A549 (cell line): ENCODE data around the gene NUDC. TPM values are rescaled to one million over a fixed set of nuclear protein-coding genes. Genes with fewer than 3 reads are reported as not detected.
A peak's percentile ranks its signal among the peaks of the same experiment; 100 is the strongest.

Experiments
- ATAC-seq, 2 experiments: fragments of 200-7000 bp in 1 of 2; fragments of >200 bp in 1 of 2; cut with Nextera tagmentation in 1 of 2; cut with Tn5 transposase in 1 of 2; 3 replicates each; pipeline versions ENCODE4 v1.8.0 to v1.9.1; 2018 to 2020; ENCODE audit warnings: mild to moderate bottlenecking in 1 of 2, moderate library complexity in 1 of 2
- CTCF ChIA-PET: fragments of 300-600 bp; sonication (Branson Sonifier 250); formaldehyde crosslinking; extraction: SDS; loops from one replicate; lab custom pipeline; 2021; ENCODE audit warnings: antibody characterized with exemption, inconsistent platforms; lab: Yijun Ruan, JAX
- POLR2A ChIA-PET: fragments of 350-600 bp; formaldehyde crosslinking; extraction: SDS; loops from one replicate; lab custom pipeline; 2021; ENCODE audit warnings: antibody characterized with exemption, inconsistent platforms; lab: Yijun Ruan, JAX
- DNase-seq, 2 experiments: peaks; one replicate each; pipeline versions ENCODE4 v3.0.0 to v3.0.0-alpha.2; 2011 to 2016; ENCODE audit warnings: low read depth in 1 of 2, low spot score in 1 of 2
- FAIRE-seq: peaks from 2 replicates; lab custom pipeline; 2011; peaks lifted over from hg19 to GRCh38; lab: Jason Lieb, UNC
- H3K27ac ChIP-seq, 2 experiments: fragments of >200 bp; sonication (Bioruptor Twin); formaldehyde crosslinking; 3 replicates each; pipeline ENCODE4 v1.5.1; 2016 to 2017
- H3K4me1 ChIP-seq: fragments of >200 bp; sonication (Bioruptor Twin); formaldehyde crosslinking; 3 replicates; pipeline ENCODE4 v1.6.1; 2016
- H3K4me2 ChIP-seq: fragments of >200 bp; sonication (Bioruptor Twin); formaldehyde crosslinking; 3 replicates; pipeline ENCODE4 v1.6.1; 2016
- H3K4me3 ChIP-seq: fragments of >200 bp; sonication (Bioruptor Twin); formaldehyde crosslinking; 3 replicates; pipeline ENCODE4 v1.5.1; 2016
- H3K9me3 ChIP-seq: fragments of >200 bp; sonication (Bioruptor Twin); formaldehyde crosslinking; 3 replicates; pipeline ENCODE4 v1.6.1; 2016
- BCL3 ChIP-seq: fragments of >200 bp; sonication (Bioruptor Twin); formaldehyde crosslinking; IDR thresholded peaks from 3 replicates; pipeline ENCODE4 v1.6.1; 2016
- BHLHE40 ChIP-seq: IDR thresholded peaks from 2 replicates; pipeline ENCODE4 v1.6.1; 2012; ENCODE audit warnings: low read depth, low read length, inconsistent platforms
- CHD2 ChIP-seq: fragments of 150-350 bp; IDR thresholded peaks from 2 replicates; pipeline ENCODE4 v1.6.1; 2014; ENCODE audit warnings: low read length; ENCODE audit not compliant: partially characterized antibody
- CHD4 ChIP-seq: fragments of 200-600 bp; sonication (generic); IDR thresholded peaks from 2 replicates; pipeline ENCODE4 v1.6.1; 2016; ENCODE audit warnings: antibody characterized with exemption, mild to moderate bottlenecking, borderline replicate concordance
- EHF ChIP-seq: fragments of 250-450 bp; sonication (Bioruptor Pico); IDR thresholded peaks from 2 replicates; pipeline ENCODE4 v1.5.0; 2020; ENCODE audit warnings: mild to moderate bottlenecking
- ESRRA ChIP-seq: fragments of 150-350 bp; IDR thresholded peaks from 2 replicates; pipeline ENCODE4 v1.6.1; 2014; ENCODE audit warnings: mild to moderate bottlenecking, low read length, borderline replicate concordance
- GATA3 ChIP-seq: IDR thresholded peaks from 2 replicates; pipeline ENCODE4 v1.6.1; 2012; ENCODE audit warnings: borderline replicate concordance
- HDAC2 ChIP-seq: fragments of 200-600 bp; sonication (generic); IDR thresholded peaks from 2 replicates; pipeline ENCODE4 v1.6.1; 2016
- HOXA7 ChIP-seq: fragments of 250-450 bp; sonication (Bioruptor Pico); IDR thresholded peaks from 2 replicates; pipeline ENCODE4 v1.5.0; 2020; ENCODE audit warnings: mild to moderate bottlenecking, moderate library complexity
- HOXB5 ChIP-seq: fragments of 250-450 bp; sonication (Bioruptor Pico); IDR thresholded peaks from 2 replicates; pipeline ENCODE4 v1.5.0; 2020; ENCODE audit warnings: mild to moderate bottlenecking, moderate library complexity
- JUN ChIP-seq, 2 experiments: fragments of >200 bp; sonication (Bioruptor Twin); formaldehyde crosslinking; IDR thresholded peaks; 2 replicates in 1 of 2; 3 replicates in 1 of 2; pipeline ENCODE4 v1.6.1; 2016 to 2017
- MAZ ChIP-seq: fragments of 150-350 bp; IDR thresholded peaks from 2 replicates; pipeline ENCODE4 v1.6.1; 2014; ENCODE audit warnings: antibody characterized with exemption, low read depth, low read length, borderline replicate concordance
- NFE2L2 ChIP-seq: fragments of 150-350 bp; conservative IDR thresholded peaks from 2 replicates; pipeline ENCODE4 v1.6.1; 2014; ENCODE audit warnings: low read length
- NPAS2 ChIP-seq: fragments of 250-450 bp; sonication (Bioruptor Pico); IDR thresholded peaks from 2 replicates; pipeline ENCODE4 v1.8.0; 2022; ENCODE audit warnings: mild to moderate bottlenecking, moderate library complexity, borderline replicate concordance
- POLR2A ChIP-seq: IDR thresholded peaks from 2 replicates; pipeline ENCODE4 v1.6.1; 2012; ENCODE audit warnings: mild to moderate bottlenecking, low read length
- POLR2AphosphoS2 ChIP-seq: conservative IDR thresholded peaks from 2 replicates; pipeline ENCODE4 v1.6.1; 2012; ENCODE audit warnings: low read length, improper control_type of control experiment, inconsistent platforms
- SMC3 ChIP-seq: fragments of >200 bp; sonication (Bioruptor Twin); formaldehyde crosslinking; IDR thresholded peaks from 3 replicates; pipeline ENCODE4 v1.6.1; 2018; ENCODE audit warnings: inconsistent platforms
- SREBF2 ChIP-seq: fragments of 450-650 bp; IDR thresholded peaks from 2 replicates; pipeline ENCODE4 v1.6.1; 2014; ENCODE audit warnings: mild to moderate bottlenecking, moderate library complexity
- TFCP2L1 ChIP-seq: fragments of 250-450 bp; sonication (Bioruptor Pico); IDR thresholded peaks from 2 replicates; pipeline ENCODE4 v1.5.0; 2021; ENCODE audit warnings: mild to moderate bottlenecking
- TP53 ChIP-seq: fragments of 250-450 bp; sonication (Bioruptor Pico); IDR thresholded peaks from 2 replicates; pipeline ENCODE4 v1.5.0; 2021; ENCODE audit warnings: mild to moderate bottlenecking, moderate library complexity
- ZFP36 ChIP-seq: fragments of 450-650 bp; IDR thresholded peaks from 2 replicates; pipeline ENCODE4 v1.6.1; 2014; ENCODE audit warnings: borderline replicate concordance; ENCODE audit not compliant: partially characterized antibody
- WGBS: methylation state at CpG from one replicate; pipeline ENCODE4 v1.1.6; 2017; ENCODE audit errors: missing lambda C conversion rate; 5-methylcytosine and 5-hydroxymethylcytosine counted together
- polyA plus RNA-seq, 4 experiments: library from polyadenylated mRNA; depleted of rRNA in 3 of 4; stranded (reverse); fragments of >200 nt; fragmentation: RNase III in 1 of 4; extraction: RNeasy Plus Mini Kit Qiagen cat#74134 plus additional on column Dnase treatment in 1 of 4; gene quantifications; 2 replicates in 3 of 4; 3 replicates in 1 of 4; pipeline ENCODE4 v1.2.3, GENCODE V29; 2011 to 2017
- TF ChIP-seq, protein P1 (sequence below): fragments of 450-650 bp; IDR thresholded peaks from 2 replicates; pipeline ENCODE4 v1.6.1; 2014; ENCODE audit warnings: antibody characterized with exemption
- TF ChIP-seq, protein P2 (sequence below): fragments of 250-450 bp; sonication (Bioruptor Pico); IDR thresholded peaks from 2 replicates; pipeline ENCODE4 v1.5.0; 2020; ENCODE audit warnings: low read depth, mild to moderate bottlenecking, moderate library complexity

The NUDC gene
- polyA plus RNA-seq, 2 of the 4 experiments (the other 2 are of a cell fraction): 79.0 to 133 TPM

DNA sequence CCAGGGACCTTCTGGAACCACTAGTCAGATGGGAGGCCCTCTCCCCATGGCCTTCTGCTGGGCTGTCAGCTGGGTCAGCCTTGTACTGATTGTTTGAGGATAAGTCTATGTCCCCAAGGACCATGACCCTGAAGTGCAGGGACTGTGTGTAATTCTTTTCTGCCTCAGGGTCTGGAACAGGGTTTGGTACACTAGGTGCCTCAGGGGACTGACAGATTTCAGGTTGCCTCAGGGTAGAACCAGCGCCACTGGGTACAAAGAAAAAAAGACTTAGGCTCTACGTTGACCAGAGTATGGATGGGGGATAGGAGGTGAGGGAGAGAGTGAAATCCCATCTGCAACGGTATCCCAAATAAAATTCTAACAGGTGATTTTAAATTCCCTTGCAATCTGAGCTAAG, 35.8 kb downstream of the NUDC start:
- no peak for FAIRE-seq
- ChIA-PET POLR2A (no interaction called here), CTCF (interaction anchor here (0.7 to 5.5 kb wide), 2 partner anchors 10 to 40 kb away, joined by 4 to 38 read pairs; no protein-coding TSS in a partner anchor)
- TF ChIP-seq TFCP2L1 (no peak), GATA3 (no peak), NPAS2 (CRISPR knock-in tag) (no peak), BHLHE40 (no peak), BCL3 (no peak), NFE2L2 (no peak), JUN (IDR thresholded peaks at IDR 0.05) (no peak), POLR2AphosphoS2 (no peak), POLR2A (no peak), ZFP36 (no peak)
- TF ChIP-seq, protein P1, sequence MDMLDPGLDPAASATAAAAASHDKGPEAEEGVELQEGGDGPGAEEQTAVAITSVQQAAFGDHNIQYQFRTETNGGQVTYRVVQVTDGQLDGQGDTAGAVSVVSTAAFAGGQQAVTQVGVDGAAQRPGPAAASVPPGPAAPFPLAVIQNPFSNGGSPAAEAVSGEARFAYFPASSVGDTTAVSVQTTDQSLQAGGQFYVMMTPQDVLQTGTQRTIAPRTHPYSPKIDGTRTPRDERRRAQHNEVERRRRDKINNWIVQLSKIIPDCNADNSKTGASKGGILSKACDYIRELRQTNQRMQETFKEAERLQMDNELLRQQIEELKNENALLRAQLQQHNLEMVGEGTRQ: no peak
- H3K9me3 ChIP-seq: no peaks in the 10 kb centered on the region
- no peak for DNase-seq
- WGBS: 81% methylated on average over 3 of the region's 3 CpGs
- H3K4me1 ChIP-seq: peaks cover 21% of the 10 kb centered on the region
- no peak for ATAC-seq
- no peak overlapping the region; a peak in 1 of 6 replicates for H3K27ac ChIP-seq
- no peak overlapping the region for H3K4me3 ChIP-seq
- no peak overlapping the region for H3K4me2 ChIP-seq

GRCh38 chr1:26959270-26959669, 37.7 kb downstream of the NUDC start:
- ATAC-seq: no peak
- Histone ChIP-seq H3K9me3 (no peaks in the 10 kb centered on the region), H3K27ac (no peak overlapping the region; a peak in 1 of 6 replicates), H3K4me2 (no peak overlapping the region), H3K4me1 (peaks cover 25% of the 10 kb centered on the region), H3K4me3 (no peak overlapping the region)
- FAIRE-seq: no peak
- CTCF ChIA-PET: interaction anchor here (0.7 to 1.2 kb wide), 2 partner anchors 25 to 72 kb away, joined by 3 read pairs; no protein-coding TSS in a partner anchor
- no peak for TF ChIP-seq TP53 (CRISPR knock-in tag)
- TF ChIP-seq HOXB5: no peak
- POLR2A ChIA-PET: interaction anchor here (1.2 kb wide), 1 partner anchor 35 kb away, joined by 3 read pairs; no protein-coding TSS in a partner anchor
- DNase-seq: no peak
- WGBS: 86% methylated on average over 9 of the region's 13 CpGs

DNA sequence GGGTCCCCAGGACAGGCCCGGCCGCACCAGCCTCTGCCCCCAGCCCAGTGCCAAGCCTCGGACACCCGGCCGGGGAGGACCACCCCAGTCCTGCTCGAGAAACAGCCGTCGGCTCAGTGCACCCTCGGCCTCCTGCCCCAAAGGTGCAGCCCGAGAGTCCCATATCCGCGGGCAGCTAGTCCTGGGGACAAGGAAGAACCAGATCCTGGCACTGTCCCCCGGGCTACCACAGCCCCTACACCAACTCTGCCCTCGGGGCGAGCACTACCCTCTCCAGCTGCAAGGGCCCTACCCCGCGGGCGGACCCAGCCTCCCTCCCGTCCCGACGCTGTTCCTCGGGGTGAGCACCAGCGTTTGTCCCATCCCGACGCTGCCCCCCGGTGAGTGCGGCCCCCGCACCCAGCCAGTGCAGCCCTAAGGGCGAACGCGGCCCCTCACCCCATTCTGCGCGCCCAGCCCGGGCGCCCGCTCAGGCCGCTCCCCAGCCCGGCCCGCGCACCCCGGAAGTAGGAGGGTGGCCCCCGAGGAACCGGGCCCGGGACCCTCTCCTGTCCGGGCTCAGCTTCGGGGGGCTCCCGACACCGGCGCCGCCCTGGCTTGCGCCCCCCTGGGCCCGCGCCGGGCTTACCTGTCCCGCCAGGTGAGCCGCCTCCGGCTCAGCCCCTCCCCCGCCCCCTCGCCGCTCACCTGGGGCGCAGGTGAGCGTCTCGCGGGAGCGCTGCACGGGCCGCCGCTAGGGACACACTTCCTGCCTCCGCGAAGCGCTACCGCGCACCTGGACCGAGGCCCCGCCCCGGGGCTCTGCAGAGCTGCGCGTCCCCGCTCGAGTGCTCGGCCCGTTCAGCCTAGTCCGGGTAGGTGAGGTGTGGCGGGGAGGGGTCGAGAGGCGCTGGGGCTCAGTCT, 38.4 kb downstream of the NUDC start, which contains the start of gene KDF1:
Gene KDF1, minus strand, starts transcription at position 747 of the 903 bp plus-strand sequence. CDS start 8,088 bp downstream, outside the sequence.
- H3K4me2 ChIP-seq: peak within 1 kb of the TSS; percentile 59
- POLR2A ChIA-PET: no interaction called here

GRCh38 chr1:26960625-26960966, 39.1 kb downstream of the NUDC start:
- CTCF ChIA-PET: interaction anchor here (1.5 to 3.0 kb wide), 3 partner anchors 9 to 86 kb away, joined by 5 to 16 read pairs (median 5); no protein-coding TSS in a partner anchor
- Histone ChIP-seq H3K4me1 (peaks cover 25% of the 10 kb centered on the region), H3K9me3 (no peaks in the 10 kb centered on the region), H3K27ac (peak overlapping the region; percentile 48 to 73; a peak in 4 of 6 replicates), H3K4me2 (no peak overlapping the region; the same call in 1 of the 3 replicates), H3K4me3 (no peak overlapping the region)
- 82% methylated on average over 3 of the region's 3 CpGs for WGBS
- ATAC-seq: peak in 1 of 2 experiments; percentile 16; a peak in 1 of 6 replicates
- no peak for DNase-seq
- POLR2A ChIA-PET: no interaction called here
- TF ChIP-seq CHD4 (no peak), BCL3 (no peak), TFCP2L1 (no peak), MAZ (no peak), ESRRA (no peak), CHD2 (no peak), NPAS2 (CRISPR knock-in tag) (no peak), GATA3 (no peak), HOXA7 (no peak), EHF (CRISPR knock-in tag) (no peak), SMC3 (no peak), HDAC2 (no peak)
- no peak for FAIRE-seq

More for the DNA sequence above, 38.4 kb downstream of the NUDC start, which contains the start of gene KDF1:
- no peak for FAIRE-seq
- Histone ChIP-seq H3K4me3 (peak within 1 kb of the TSS; percentile 32; the same call in 1 of the 3 replicates), H3K4me1 (peaks cover 25% of the 10 kb centered on the region), H3K9me3 (no peaks in the 10 kb centered on the region)
- no peak for ATAC-seq
- WGBS: 70% methylated on average over 9 of the region's 86 CpGs
- no peak for DNase-seq
- CTCF ChIA-PET: interaction anchor here (0.7 to 3.0 kb wide), 3 partner anchors 10 to 37 kb away, joined by 3 to 16 read pairs (median 5); no protein-coding TSS in a partner anchor
- TF ChIP-seq SREBF2 (no peak), HDAC2 (no peak)
- TF ChIP-seq, protein P2, sequence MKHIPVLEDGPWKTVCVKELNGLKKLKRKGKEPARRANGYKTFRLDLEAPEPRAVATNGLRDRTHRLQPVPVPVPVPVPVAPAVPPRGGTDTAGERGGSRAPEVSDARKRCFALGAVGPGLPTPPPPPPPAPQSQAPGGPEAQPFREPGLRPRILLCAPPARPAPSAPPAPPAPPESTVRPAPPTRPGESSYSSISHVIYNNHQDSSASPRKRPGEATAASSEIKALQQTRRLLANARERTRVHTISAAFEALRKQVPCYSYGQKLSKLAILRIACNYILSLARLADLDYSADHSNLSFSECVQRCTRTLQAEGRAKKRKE (CRISPR knock-in tag): no peak
- TF ChIP-seq, all 56 proteins: peak for 0
- H3K27ac ChIP-seq: peak within 1 kb of the TSS; percentile 48 to 73; a peak in 5 of 6 replicates
